ENCODE measurements around the gene CMIP.

- no peak for TF ChIP-seq RCOR1 (conservative IDR thresholded peaks at IDR 0.05; ENCODE audit: low read depth, low read length)
- TF ChIP-seq CTCF (IDR thresholded peaks at IDR 0.05 in 2 of 3, conservative IDR thresholded peaks at IDR 0.05 in 1 of 3; ENCODE audit: control insufficient read depth in 2 of 3, extremely low read depth in 1 of 3, insufficient read depth in 1 of 3, low read depth in 3 of 3, low read length in 3 of 3), result no peak
- no peak for TF ChIP-seq EP300 (IDR thresholded peaks at IDR 0.05; ENCODE audit: borderline replicate concordance in 1 of 2, control insufficient read depth in 1 of 2, low read depth in 2 of 2, low read length in 2 of 2)
- TF ChIP-seq POLR2A (IDR thresholded peaks at IDR 0.05; ENCODE audit: low read depth, low read length), result no peak
- TF ChIP-seq, protein P1, sequence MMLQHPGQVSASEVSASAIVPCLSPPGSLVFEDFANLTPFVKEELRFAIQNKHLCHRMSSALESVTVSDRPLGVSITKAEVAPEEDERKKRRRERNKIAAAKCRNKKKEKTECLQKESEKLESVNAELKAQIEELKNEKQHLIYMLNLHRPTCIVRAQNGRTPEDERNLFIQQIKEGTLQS (IDR thresholded peaks at IDR 0.05; ENCODE audit: borderline replicate concordance, extremely low read depth, low read depth, low read length), result no peak
- TF ChIP-seq, protein P2, sequence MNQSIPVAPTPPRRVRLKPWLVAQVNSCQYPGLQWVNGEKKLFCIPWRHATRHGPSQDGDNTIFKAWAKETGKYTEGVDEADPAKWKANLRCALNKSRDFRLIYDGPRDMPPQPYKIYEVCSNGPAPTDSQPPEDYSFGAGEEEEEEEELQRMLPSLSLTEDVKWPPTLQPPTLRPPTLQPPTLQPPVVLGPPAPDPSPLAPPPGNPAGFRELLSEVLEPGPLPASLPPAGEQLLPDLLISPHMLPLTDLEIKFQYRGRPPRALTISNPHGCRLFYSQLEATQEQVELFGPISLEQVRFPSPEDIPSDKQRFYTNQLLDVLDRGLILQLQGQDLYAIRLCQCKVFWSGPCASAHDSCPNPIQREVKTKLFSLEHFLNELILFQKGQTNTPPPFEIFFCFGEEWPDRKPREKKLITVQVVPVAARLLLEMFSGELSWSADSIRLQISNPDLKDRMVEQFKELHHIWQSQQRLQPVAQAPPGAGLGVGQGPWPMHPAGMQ (IDR thresholded peaks at IDR 0.05; ENCODE audit: borderline replicate concordance), result no peak
- no peak for TF ChIP-seq ATF2 (IDR thresholded peaks at IDR 0.05; ENCODE audit: low read length)
- no peak for TF ChIP-seq STAT3 (IDR thresholded peaks at IDR 0.05; ENCODE audit: low read depth, low read length)
- TF ChIP-seq JUNB (IDR thresholded peaks at IDR 0.05), result no peak
- TF ChIP-seq, protein P3, sequence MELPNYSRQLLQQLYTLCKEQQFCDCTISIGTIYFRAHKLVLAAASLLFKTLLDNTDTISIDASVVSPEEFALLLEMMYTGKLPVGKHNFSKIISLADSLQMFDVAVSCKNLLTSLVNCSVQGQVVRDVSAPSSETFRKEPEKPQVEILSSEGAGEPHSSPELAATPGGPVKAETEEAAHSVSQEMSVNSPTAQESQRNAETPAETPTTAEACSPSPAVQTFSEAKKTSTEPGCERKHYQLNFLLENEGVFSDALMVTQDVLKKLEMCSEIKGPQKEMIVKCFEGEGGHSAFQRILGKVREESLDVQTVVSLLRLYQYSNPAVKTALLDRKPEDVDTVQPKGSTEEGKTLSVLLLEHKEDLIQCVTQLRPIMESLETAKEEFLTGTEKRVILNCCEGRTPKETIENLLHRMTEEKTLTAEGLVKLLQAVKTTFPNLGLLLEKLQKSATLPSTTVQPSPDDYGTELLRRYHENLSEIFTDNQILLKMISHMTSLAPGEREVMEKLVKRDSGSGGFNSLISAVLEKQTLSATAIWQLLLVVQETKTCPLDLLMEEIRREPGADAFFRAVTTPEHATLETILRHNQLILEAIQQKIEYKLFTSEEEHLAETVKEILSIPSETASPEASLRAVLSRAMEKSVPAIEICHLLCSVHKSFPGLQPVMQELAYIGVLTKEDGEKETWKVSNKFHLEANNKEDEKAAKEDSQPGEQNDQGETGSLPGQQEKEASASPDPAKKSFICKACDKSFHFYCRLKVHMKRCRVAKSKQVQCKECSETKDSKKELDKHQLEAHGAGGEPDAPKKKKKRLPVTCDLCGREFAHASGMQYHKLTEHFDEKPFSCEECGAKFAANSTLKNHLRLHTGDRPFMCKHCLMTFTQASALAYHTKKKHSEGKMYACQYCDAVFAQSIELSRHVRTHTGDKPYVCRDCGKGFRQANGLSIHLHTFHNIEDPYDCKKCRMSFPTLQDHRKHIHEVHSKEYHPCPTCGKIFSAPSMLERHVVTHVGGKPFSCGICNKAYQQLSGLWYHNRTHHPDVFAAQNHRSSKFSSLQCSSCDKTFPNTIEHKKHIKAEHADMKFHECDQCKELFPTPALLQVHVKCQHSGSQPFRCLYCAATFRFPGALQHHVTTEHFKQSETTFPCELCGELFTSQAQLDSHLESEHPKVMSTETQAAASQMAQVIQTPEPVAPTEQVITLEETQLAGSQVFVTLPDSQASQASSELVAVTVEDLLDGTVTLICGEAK (IDR thresholded peaks at IDR 0.05; ENCODE audit: borderline replicate concordance), result no peak
- no peak for TF ChIP-seq IRF4 (IDR thresholded peaks at IDR 0.05; ENCODE audit: low read depth, low read length)
- no peak for TF ChIP-seq HDGF (IDR thresholded peaks at IDR 0.05)
- TF ChIP-seq FOXM1 (IDR thresholded peaks at IDR 0.05; ENCODE audit: low read depth, low read length), result no peak
- TF ChIP-seq BHLHE40 (IDR thresholded peaks at IDR 0.05; ENCODE audit: borderline replicate concordance in 1 of 2, low read depth in 2 of 2, low read length in 1 of 2), result no peak
These were observed 93.3 kb downstream of the CMIP start for GRCh38 chr16:81537721-81538561.

Measured in GM12878 (cell line).